ENCODE measurements around the gene KRT7.
A peak's percentile ranks its signal among the peaks of the same experiment; 100 is the strongest.

Gene KRT7

GRCh38 chr12:52263761-52264434 is 30.9 kb downstream of the KRT7 start:
- Mint-ChIP-seq H3K4me1 (ENCODE audit: low read depth) (peaks cover 28% of the 10 kb centered on the region), H3K27ac (no peak overlapping the region), H3K36me3 (ENCODE audit: low read depth) (no peaks in the 10 kb centered on the region), H3K9me3 (no peaks in the 10 kb centered on the region), H3K27me3 (peaks cover 52% of the 10 kb centered on the region), H3K4me3 (no peak overlapping the region)
- intact Hi-C loops (cut with micrococcal nuclease), result no loop called here

- no peaks in the 10 kb centered on the region for H3K9me3 Mint-ChIP-seq
- intact Hi-C loops (cut with micrococcal nuclease), result no loop called here
- no peak overlapping the region for H3K4me3 Mint-ChIP-seq
- peaks cover 23% of the 10 kb centered on the region for H3K4me1 Mint-ChIP-seq (ENCODE audit: low read depth)
- peaks cover 48% of the 10 kb centered on the region for H3K27me3 Mint-ChIP-seq
- H3K27ac Mint-ChIP-seq, result no peak overlapping the region
- no peaks in the 10 kb centered on the region for H3K36me3 Mint-ChIP-seq (ENCODE audit: low read depth)
Measured at GRCh38 chr12:52264435-52264825, 31.4 kb downstream of the KRT7 start.

GRCh38 chr12:52266514-52266913 is 33.5 kb downstream of the KRT7 start:
- Mint-ChIP-seq H3K4me1 (ENCODE audit: low read depth) (peaks cover 15% of the 10 kb centered on the region), H3K27me3 (peaks cover 35% of the 10 kb centered on the region), H3K27ac (no peak overlapping the region), H3K9me3 (no peaks in the 10 kb centered on the region), H3K36me3 (ENCODE audit: low read depth) (no peaks in the 10 kb centered on the region), H3K4me3 (no peak overlapping the region)
- intact Hi-C loops (cut with micrococcal nuclease), result no loop called here

GRCh38 chr12:52267266-52267665 is 34.2 kb downstream of the KRT7 start:
- no peaks in the 10 kb centered on the region for H3K9me3 Mint-ChIP-seq
- H3K4me1 Mint-ChIP-seq (ENCODE audit: low read depth), result peaks cover 15% of the 10 kb centered on the region
- no peak overlapping the region for H3K27ac Mint-ChIP-seq
- H3K4me3 Mint-ChIP-seq, result no peak overlapping the region
- no peaks in the 10 kb centered on the region for H3K36me3 Mint-ChIP-seq (ENCODE audit: low read depth)
- H3K27me3 Mint-ChIP-seq, result peaks cover 30% of the 10 kb centered on the region
- intact Hi-C loops (cut with micrococcal nuclease), result no loop called here

GRCh38 chr12:52267699-52268098 is 34.7 kb downstream of the KRT7 start:
- intact Hi-C loops (cut with micrococcal nuclease), result no loop called here
- peaks cover 25% of the 10 kb centered on the region for H3K27me3 Mint-ChIP-seq
- H3K4me3 Mint-ChIP-seq, result no peak overlapping the region
- no peaks in the 10 kb centered on the region for H3K36me3 Mint-ChIP-seq (ENCODE audit: low read depth)
- H3K9me3 Mint-ChIP-seq, result no peaks in the 10 kb centered on the region
- peaks cover 15% of the 10 kb centered on the region for H3K4me1 Mint-ChIP-seq (ENCODE audit: low read depth)
- no peak overlapping the region for H3K27ac Mint-ChIP-seq

- H3K4me1 Mint-ChIP-seq (ENCODE audit: low read depth), result peaks cover 15% of the 10 kb centered on the region
- H3K36me3 Mint-ChIP-seq (ENCODE audit: low read depth), result no peaks in the 10 kb centered on the region
- no peak overlapping the region for H3K27ac Mint-ChIP-seq
- no peak overlapping the region for H3K4me3 Mint-ChIP-seq
- peaks cover 25% of the 10 kb centered on the region for H3K27me3 Mint-ChIP-seq
- intact Hi-C loops (cut with micrococcal nuclease), result no loop called here
- H3K9me3 Mint-ChIP-seq, result no peaks in the 10 kb centered on the region
Measured at GRCh38 chr12:52268212-52268611, 35.2 kb downstream of the KRT7 start.

GRCh38 chr12:52270541-52271070 is 37.6 kb downstream of the KRT7 start:
- Mint-ChIP-seq H3K36me3 (ENCODE audit: low read depth) (no peaks in the 10 kb centered on the region), H3K9me3 (no peaks in the 10 kb centered on the region), H3K27ac (no peak overlapping the region), H3K27me3 (peaks cover 28% of the 10 kb centered on the region), H3K4me1 (ENCODE audit: low read depth) (peaks cover 11% of the 10 kb centered on the region), H3K4me3 (no peak overlapping the region)
- intact Hi-C loops (cut with micrococcal nuclease), result no loop called here

- H3K4me3 Mint-ChIP-seq, result no peak overlapping the region
- peaks cover 29% of the 10 kb centered on the region for H3K27me3 Mint-ChIP-seq
- intact Hi-C loops (cut with micrococcal nuclease), result no loop called here
- H3K27ac Mint-ChIP-seq, result no peak overlapping the region
- H3K4me1 Mint-ChIP-seq (ENCODE audit: low read depth), result peaks cover 7% of the 10 kb centered on the region
- no peaks in the 10 kb centered on the region for H3K36me3 Mint-ChIP-seq (ENCODE audit: low read depth)
- no peaks in the 10 kb centered on the region for H3K9me3 Mint-ChIP-seq
Measured at GRCh38 chr12:52271158-52271557, 38.1 kb downstream of the KRT7 start.

GRCh38 chr12:52274521-52275120 is 41.6 kb downstream of the KRT7 start, which contains the start of gene KRT86:
Gene KRT86 (plus strand): TSS chr12:52274645. CDS start chr12:52301917, 27,272 bp downstream.
- intact Hi-C loops (cut with micrococcal nuclease), result no loop called here
- peaks cover 24% of the 10 kb centered on the region for H3K4me1 Mint-ChIP-seq (ENCODE audit: low read depth)
- H3K9me3 Mint-ChIP-seq, result no peaks in the 10 kb centered on the region
- no peak within 1 kb of the TSS for H3K4me3 Mint-ChIP-seq
- no peaks in the 10 kb centered on the region for H3K36me3 Mint-ChIP-seq (ENCODE audit: low read depth)
- peaks cover 50% of the 10 kb centered on the region for H3K27me3 Mint-ChIP-seq
- no peak within 1 kb of the TSS for H3K27ac Mint-ChIP-seq

- Mint-ChIP-seq H3K36me3 (ENCODE audit: low read depth) (no peaks in the 10 kb centered on the region), H3K27ac (no peak overlapping the region), H3K4me3 (no peak overlapping the region), H3K27me3 (peaks cover 48% of the 10 kb centered on the region), H3K4me1 (ENCODE audit: low read depth) (peaks cover 34% of the 10 kb centered on the region), H3K9me3 (no peaks in the 10 kb centered on the region)
- intact Hi-C loops (cut with micrococcal nuclease), result no loop called here
Measured at GRCh38 chr12:52275686-52276085, 42.6 kb downstream of the KRT7 start.

- Mint-ChIP-seq H3K27ac (no peak overlapping the region), H3K4me1 (ENCODE audit: low read depth) (peaks cover 28% of the 10 kb centered on the region), H3K27me3 (peaks cover 45% of the 10 kb centered on the region), H3K36me3 (ENCODE audit: low read depth) (no peaks in the 10 kb centered on the region), H3K9me3 (no peaks in the 10 kb centered on the region), H3K4me3 (no peak overlapping the region)
- intact Hi-C loops (cut with micrococcal nuclease), result no loop called here
Measured at GRCh38 chr12:52277486-52278245, 44.6 kb downstream of the KRT7 start.

GRCh38 chr12:52278575-52279421 is 45.8 kb downstream of the KRT7 start:
- peaks cover 28% of the 10 kb centered on the region for H3K4me1 Mint-ChIP-seq (ENCODE audit: low read depth)
- intact Hi-C loops (cut with micrococcal nuclease), result no loop called here
- H3K36me3 Mint-ChIP-seq (ENCODE audit: low read depth), result no peaks in the 10 kb centered on the region
- peak overlapping the region; percentile 14 for H3K4me3 Mint-ChIP-seq
- peaks cover 42% of the 10 kb centered on the region for H3K27me3 Mint-ChIP-seq
- peak overlapping the region; percentile 48 for H3K27ac Mint-ChIP-seq
- no peaks in the 10 kb centered on the region for H3K9me3 Mint-ChIP-seq

- Mint-ChIP-seq H3K4me1 (ENCODE audit: low read depth) (peaks cover 28% of the 10 kb centered on the region), H3K27me3 (peaks cover 36% of the 10 kb centered on the region), H3K4me3 (no peak overlapping the region), H3K36me3 (ENCODE audit: low read depth) (no peaks in the 10 kb centered on the region), H3K9me3 (no peaks in the 10 kb centered on the region), H3K27ac (peak overlapping the region; percentile 48)
- intact Hi-C loops (cut with micrococcal nuclease), result no loop called here
Measured at GRCh38 chr12:52279422-52280318, 46.6 kb downstream of the KRT7 start.
